Ovary (tissue), 9 donors: ENCODE data around the gene GHR. TPM values are rescaled to one million over a fixed set of nuclear protein-coding genes. Genes with fewer than 3 reads are reported as not detected.

Experiments
- DNase-seq, 5 donors: peaks; one replicate each; pipeline ENCODE4 v3.0.0-alpha.2; 2019 to 2020
- H3K27ac ChIP-seq, 2 donors: fragments of 200-600 bp; one replicate each; pipeline versions ENCODE4 v1.5.1 to v1.8.0; 2019 to 2022
- H3K27me3 ChIP-seq: fragments of 200-600 bp; one replicate; pipeline ENCODE4 v1.8.0; 2022
- H3K36me3 ChIP-seq: fragments of 200-600 bp; sonication (generic); one replicate; pipeline ENCODE4 v1.5.1; 2019
- H3K4me1 ChIP-seq: one replicate; pipeline ENCODE4 v1.8.1; 2013; ENCODE audit warnings: mild to moderate bottlenecking, moderate library complexity; ENCODE audit not compliant: insufficient read depth
- H3K4me3 ChIP-seq: fragments of 200-600 bp; sonication (generic); one replicate; pipeline ENCODE4 v1.5.1; 2017
- H3K9me3 ChIP-seq, 2 donors: fragments of 200-600 bp in 1 of 2; sonication (generic) in 1 of 2; one replicate each; pipeline versions ENCODE4 v1.5.1 to v1.8.1; 2013 to 2019; ENCODE audit warnings: mild to moderate bottlenecking in 1 of 2, moderate library complexity in 1 of 2
- CTCF ChIP-seq, 3 donors: fragments of 450-650 bp in 2 of 3; fragments of 200-600 bp in 1 of 3; IDR thresholded peaks; one replicate each; pipeline versions ENCODE4 v1.5.1 to v1.8.0; 2016 to 2022; ENCODE audit warnings: antibody characterized with exemption in 3 of 3, mild to moderate bottlenecking in 1 of 3
- EP300 ChIP-seq: sonication (generic); formaldehyde crosslinking; IDR thresholded peaks from one replicate; pipeline ENCODE4 v1.6.1; 2017; ENCODE audit warnings: antibody characterized with exemption
- POLR2A ChIP-seq: fragments of 450-650 bp; IDR thresholded peaks from one replicate; pipeline ENCODE4 v1.6.1; 2017; ENCODE audit warnings: antibody characterized with exemption, mild to moderate bottlenecking, moderate library complexity
- WGBS, 3 donors: extraction: QIAGEN DNeasy Blood & Tissue Kit in 1 of 3; methylation state at CpG; one replicate each; pipeline versions ENCODE4 v1.1.5 to v1.1.7; 2013 to 2017; 5-methylcytosine and 5-hydroxymethylcytosine counted together
- intact Hi-C, 4 donors: fragments of 100-400 bp; cut with DNase I; formaldehyde crosslinking; loops; one replicate each; pipeline versions ENCODE4 v1.11.0 to v1.15.1; 2022 to 2023
- polyA plus RNA-seq, 2 donors: library from polyadenylated mRNA; stranded (reverse); fragments of 200-250 nt in 1 of 2; fragments of 350-450 nt in 1 of 2; fragmentation: Illumina TruSeq in 1 of 2; extraction: RNeasy Lipid Tissue Mini Kit (QIAGEN cat#74804) in 1 of 2; gene quantifications; one replicate each; pipeline ENCODE4 v1.2.3, GENCODE V29; 2013 to 2014
- total RNA-seq, 7 donors: library from RNA; depleted of rRNA in 2 of 7; stranded (reverse); fragments of >200 nt in 2 of 7; fragmentation: NEBNext Ultra II Directional in 3 of 7; extraction: Animal tissue kit (Norgen Biotek cat#: 25700) in 3 of 7; gene quantifications; one replicate each; pipeline versions ENCODE4 v1.1.0 to v1.2.4, GENCODE V29; 2016 to 2023
- donor health status: DM: no; HTN: no; CAD: no; lungs with moderate emphysema.
- donor health status: DM: no; HTN: no; CAD: no.
- donor health status: Bipolar disorder and iron deficiency.
- donor health status: DM: yes; HTN: yes; CAD: no.
- donor health status: DM: no; HTN: no; CAD: no.
- donor health status: DM: yes; HTN: yes; CAD: no.

Gene GHR
- total and polyA plus RNA-seq, 9 donors: 4.3 to 17.4 (median 7.0) TPM

GRCh38 chr5:42745426-42745825, 322.2 kb downstream of the GHR start:
- H3K27ac ChIP-seq: no peak overlapping the region
- H3K9me3 ChIP-seq: no peaks in the 10 kb centered on the region
- H3K4me3 ChIP-seq: no peak overlapping the region
- intact Hi-C loops: no loop called here
- 18 to 24% (median 23%) methylated on average over 4 of the region's 4 CpGs for WGBS, 3 donors
- TF ChIP-seq CTCF (IDR thresholded peaks at IDR 0.05) (no peak), POLR2A (no peak), EP300 (no peak)
- no peaks in the 10 kb centered on the region for H3K36me3 ChIP-seq
- DNase-seq: no peak
- H3K27me3 ChIP-seq: no peaks in the 10 kb centered on the region
- no peaks in the 10 kb centered on the region for H3K4me1 ChIP-seq

GRCh38 chr5:42745856-42746255, 322.6 kb downstream of the GHR start:
- Histone ChIP-seq H3K36me3 (no peaks in the 10 kb centered on the region), H3K27me3 (no peaks in the 10 kb centered on the region), H3K27ac (no peak overlapping the region), H3K9me3 (no peaks in the 10 kb centered on the region), H3K4me3 (no peak overlapping the region), H3K4me1 (no peaks in the 10 kb centered on the region)
- no peak for DNase-seq
- intact Hi-C loops: no loop called here
- 97 to 100% (median 98%) methylated on average over 3 of the region's 3 CpGs for WGBS, 3 donors
- TF ChIP-seq EP300 (no peak), POLR2A (no peak), CTCF (IDR thresholded peaks at IDR 0.05) (no peak)

- no peaks in the 10 kb centered on the region for H3K27me3 ChIP-seq
These were observed 325.8 kb downstream of the GHR start for GRCh38 chr5:42749020-42749419.

GRCh38 chr5:42750507-42750906, 327.3 kb downstream of the GHR start:
- Histone ChIP-seq H3K4me3 (no peak overlapping the region), H3K4me1 (no peaks in the 10 kb centered on the region), H3K9me3 (no peaks in the 10 kb centered on the region), H3K36me3 (no peaks in the 10 kb centered on the region), H3K27ac (no peak overlapping the region), H3K27me3 (no peaks in the 10 kb centered on the region)
- intact Hi-C loops: no loop called here
- TF ChIP-seq EP300 (no peak), POLR2A (no peak), CTCF (IDR thresholded peaks at IDR 0.05) (no peak)
- no peak for DNase-seq
- WGBS, 3 donors: 94 to 97% (median 95%) methylated on average over 5 of the region's 5 CpGs

More at GRCh38 chr5:42749020-42749419, 325.8 kb downstream of the GHR start:
- no peak for DNase-seq
- H3K9me3 ChIP-seq: no peaks in the 10 kb centered on the region
- intact Hi-C loops: no loop called here
- no peak for TF ChIP-seq POLR2A
- no peak for TF ChIP-seq CTCF (IDR thresholded peaks at IDR 0.05)
- TF ChIP-seq EP300: no peak
- no peak overlapping the region for H3K27ac ChIP-seq
- no peaks in the 10 kb centered on the region for H3K4me1 ChIP-seq
- no peak overlapping the region for H3K4me3 ChIP-seq
- H3K36me3 ChIP-seq: no peaks in the 10 kb centered on the region

- Histone ChIP-seq H3K27me3 (no peaks in the 10 kb centered on the region), H3K4me1 (no peaks in the 10 kb centered on the region), H3K36me3 (no peaks in the 10 kb centered on the region), H3K27ac (no peak overlapping the region), H3K4me3 (no peak overlapping the region), H3K9me3 (no peaks in the 10 kb centered on the region)
- TF ChIP-seq POLR2A (no peak), CTCF (IDR thresholded peaks at IDR 0.05) (no peak), EP300 (no peak)
- intact Hi-C loops: no loop called here
- DNase-seq: no peak
- WGBS, 3 donors: 66 to 81% (median 71%) methylated on average over 5 of the region's 5 CpGs
These were observed 327.8 kb downstream of the GHR start for GRCh38 chr5:42751044-42751443.
